GM23338 (cell line): ENCODE results near the gene SORBS2. TPM values are rescaled to one million over a fixed set of nuclear protein-coding genes. Genes with fewer than 3 reads are reported as not detected.

Experiments
- ATAC-seq: fragments of 200-7000 bp; cut with Tn5 transposase; 3 replicates; pipeline ENCODE4 v1.9.1; 2020
- DNase-seq: peaks from one replicate; pipeline ENCODE4 v3.0.0-alpha.2; 2015; ENCODE audit warnings: low spot score
- H2AFZ ChIP-seq: fragments of 200-600 bp; sonication (generic); 2 replicates; pipeline ENCODE4 v1.8.0; 2016; ENCODE audit warnings: antibody characterized with exemption, mild to moderate bottlenecking, moderate library complexity
- H3F3A ChIP-seq: fragments of 200-600 bp; sonication (generic); replicated peaks from 2 replicates; pipeline ENCODE4 v1.8.0; 2017; ENCODE audit warnings: antibody characterized with exemption, mixed run types, low read depth
- H3K27ac ChIP-seq: fragments of 200-600 bp; sonication (generic); 2 replicates; pipeline ENCODE4 v1.6.1; 2016; ENCODE audit warnings: low read depth
- H3K27me3 ChIP-seq: fragments of 200-600 bp; sonication (generic); 2 replicates; pipeline ENCODE4 v1.8.0; 2016; ENCODE audit warnings: mild to moderate bottlenecking, mixed run types, moderate library complexity; ENCODE audit not compliant: insufficient read depth
- H3K36me3 ChIP-seq: fragments of 200-600 bp; sonication (generic); 2 replicates; pipeline ENCODE4 v1.8.0; 2016; ENCODE audit warnings: mild to moderate bottlenecking; ENCODE audit not compliant: insufficient read depth
- H3K4me1 ChIP-seq: fragments of 200-600 bp; sonication (generic); 2 replicates; pipeline ENCODE4 v1.8.0; 2016; ENCODE audit warnings: mild to moderate bottlenecking, moderate library complexity; ENCODE audit not compliant: insufficient read depth
- H3K4me2 ChIP-seq: fragments of 200-600 bp; sonication (generic); 2 replicates; pipeline ENCODE4 v1.7.1; 2017; ENCODE audit warnings: mixed run types
- H3K4me3 ChIP-seq: fragments of 200-600 bp; sonication (generic); 2 replicates; pipeline ENCODE4 v1.6.1; 2016; ENCODE audit warnings: mixed run types
- H3K79me2 ChIP-seq: fragments of 200-600 bp; sonication (generic); replicated peaks from 2 replicates; pipeline ENCODE4 v1.8.0; 2017; ENCODE audit warnings: mild to moderate bottlenecking; ENCODE audit not compliant: insufficient read depth
- H3K9me2 ChIP-seq: fragments of 200-600 bp; sonication (generic); 2 replicates; pipeline ENCODE4 v1.8.0; 2017; ENCODE audit not compliant: insufficient read depth
- H4K20me1 ChIP-seq: fragments of 200-600 bp; sonication (generic); replicated peaks from 2 replicates; pipeline ENCODE4 v1.8.0; 2017; ENCODE audit warnings: mild to moderate bottlenecking; ENCODE audit not compliant: insufficient read depth
- H3K27ac Mint-ChIP-seq: 2 replicates; pipeline ENCODE4 v1.8.0; 2020; ENCODE audit warnings: inconsistent platforms, mild to moderate bottlenecking, moderate library complexity, mixed read lengths
- H3K27me3 Mint-ChIP-seq: 3 replicates; pipeline ENCODE4 v1.8.0; 2022; ENCODE audit warnings: low read depth, mild to moderate bottlenecking, moderate library complexity, mixed read lengths, inconsistent platforms; ENCODE audit not compliant: insufficient read depth, poor library complexity
- H3K36me3 Mint-ChIP-seq: 3 replicates; pipeline ENCODE4 v1.8.0; 2021; ENCODE audit warnings: low read depth, mild to moderate bottlenecking, inconsistent platforms, moderate library complexity, mixed read lengths
- H3K4me1 Mint-ChIP-seq: 3 replicates; pipeline ENCODE4 v1.8.0; 2020; ENCODE audit warnings: mild to moderate bottlenecking, inconsistent platforms, mixed read lengths
- H3K4me3 Mint-ChIP-seq: 3 replicates; pipeline ENCODE4 v1.8.0; 2021; ENCODE audit warnings: moderate library complexity, mild to moderate bottlenecking, inconsistent platforms, mixed read lengths
- H3K9me3 Mint-ChIP-seq: 3 replicates; pipeline ENCODE4 v1.8.0; 2020; ENCODE audit warnings: moderate library complexity, mild to moderate bottlenecking, inconsistent platforms, mixed read lengths
- CREB1 ChIP-seq: fragments of 250-450 bp; sonication (Bioruptor Pico); IDR thresholded peaks from 2 replicates; pipeline ENCODE4 v1.5.0; 2020; ENCODE audit warnings: low read depth, mild to moderate bottlenecking, moderate library complexity
- CTCF ChIP-seq, 2 experiments: fragments of 200-600 bp in 1 of 2; sonication (generic) in 1 of 2; conservative IDR thresholded peaks; 2 replicates each; pipeline versions ENCODE4 v1.5.1 to v1.6.1; 2016 to 2017; ENCODE audit warnings: antibody characterized with exemption in 2 of 2, low read depth in 2 of 2, mild to moderate bottlenecking in 2 of 2, moderate library complexity in 1 of 2
- EZH2 ChIP-seq: fragments of 200-600 bp; sonication (generic); IDR thresholded peaks from one replicate; pipeline ENCODE4 v1.8.0; 2017; ENCODE audit warnings: antibody characterized with exemption, mild to moderate bottlenecking, low read depth; ENCODE audit not compliant: unreplicated experiment
- EZH2phosphoT487 ChIP-seq: fragments of 200-600 bp; sonication (generic); IDR thresholded peaks from one replicate; pipeline ENCODE4 v1.8.1; 2018; ENCODE audit warnings: antibody characterized with exemption; ENCODE audit not compliant: unreplicated experiment
- POLR2AphosphoS5 ChIP-seq: IDR thresholded peaks from 2 replicates; pipeline ENCODE4 v1.6.1; 2016; ENCODE audit warnings: antibody characterized with exemption, low read depth
- REST ChIP-seq: IDR thresholded peaks from one replicate; pipeline ENCODE4 v1.6.1; 2018; ENCODE audit warnings: antibody characterized with exemption; ENCODE audit not compliant: unreplicated experiment
- STAT1 ChIP-seq: IDR thresholded peaks from one replicate; pipeline ENCODE4 v1.6.1; 2016; ENCODE audit warnings: antibody characterized with exemption; ENCODE audit not compliant: unreplicated experiment
- ZNF114 ChIP-seq: fragments of 250-450 bp; sonication (Bioruptor Pico); IDR thresholded peaks from 2 replicates; pipeline ENCODE4 v1.5.0; 2020; ENCODE audit warnings: mild to moderate bottlenecking, moderate library complexity
- polyA plus RNA-seq: library from polyadenylated mRNA; unstranded; fragments of >200 nt; fragmentation: Nextera tagmentation; extraction: Ambion mirVana; gene quantifications from 2 replicates; pipeline ENCODE4 v1.2.1, GENCODE V29; 2016
- total RNA-seq: library from RNA; depleted of rRNA; stranded (reverse); fragments of >200 nt; shearing (Covaris generic); gene quantifications from 2 replicates; pipeline ENCODE4 v1.2.3, GENCODE V29; 2014

SORBS2 gene
- total and polyA plus RNA-seq, 2 experiments from 2014 or later, result 17.8 to 27.6 TPM

GRCh38 chr4:185560316-185560715 is 251.7 kb downstream of the SORBS2 start:
- H3K36me3 ChIP-seq, result no peaks in the 10 kb centered on the region
- Mint-ChIP-seq H3K27me3 (peaks cover 9% of the 10 kb centered on the region), H3K4me3 (no peak overlapping the region), H3K4me1 (peaks cover 11% of the 10 kb centered on the region; the same call in 2 of the 3 replicates), H3K9me3 (peaks cover 15% of the 10 kb centered on the region), H3K27ac (0 out of 2 replicates have a peak overlapping the region, but pooled peaks have one; percentile 41), H3K36me3 (peaks cover 8% of the 10 kb centered on the region)
- H3K27me3 ChIP-seq, result no peaks in the 10 kb centered on the region
- no peak overlapping the region for H3K4me2 ChIP-seq
- DNase-seq (no peak), ATAC-seq (no peak)
- no peaks in the 10 kb centered on the region for H3F3A ChIP-seq
- no peak for TF ChIP-seq EZH2
- TF ChIP-seq CTCF (conservative IDR thresholded peaks at IDR 0.05; ENCODE audit: low read depth in 2 of 2), result no peak
- TF ChIP-seq ZNF114 (CRISPR knock-in tag), result no peak
- no peak for TF ChIP-seq EZH2phosphoT487
- TF ChIP-seq CREB1 (CRISPR knock-in tag), result no peak
- TF ChIP-seq REST, result no peak
- no peak for TF ChIP-seq STAT1
- H2AFZ ChIP-seq, result peak overlapping the region; percentile 72
- no peaks in the 10 kb centered on the region for H3K79me2 ChIP-seq
- H3K4me1 ChIP-seq, result no peaks in the 10 kb centered on the region
- 0 out of 2 replicates have a peak, but pooled peaks cover 3% of the 10 kb centered on the region for H3K9me2 ChIP-seq
- no peak overlapping the region for H3K27ac ChIP-seq
- H3K4me3 ChIP-seq, result no peak overlapping the region
- no peaks in the 10 kb centered on the region for H4K20me1 ChIP-seq

GRCh38 chr4:185559915-185560281 is 252.1 kb downstream of the SORBS2 start:
- Mint-ChIP-seq H3K4me3 (no peak overlapping the region), H3K27me3 (peaks cover 9% of the 10 kb centered on the region), H3K4me1 (peaks cover 11% of the 10 kb centered on the region; the same call in 2 of the 3 replicates), H3K27ac (peak overlapping the region; percentile 41; the same call in 1 of the 2 replicates), H3K9me3 (peaks cover 13% of the 10 kb centered on the region), H3K36me3 (peaks cover 6% of the 10 kb centered on the region)
- ATAC-seq (peak; percentile 29; the same call in 1 of the 3 replicates), DNase-seq (no peak)
- Histone ChIP-seq H3K9me2 (0 out of 2 replicates have a peak, but pooled peaks cover 3% of the 10 kb centered on the region), H3F3A (no peaks in the 10 kb centered on the region), H3K36me3 (no peaks in the 10 kb centered on the region), H4K20me1 (no peaks in the 10 kb centered on the region), H3K79me2 (no peaks in the 10 kb centered on the region), H3K4me3 (no peak overlapping the region), H3K27ac (no peak overlapping the region), H3K4me1 (no peaks in the 10 kb centered on the region), H2AFZ (peak overlapping the region; percentile 72), H3K4me2 (no peak overlapping the region), H3K27me3 (no peaks in the 10 kb centered on the region)
- TF ChIP-seq EZH2 (no peak), POLR2AphosphoS5 (no peak), REST (no peak), EZH2phosphoT487 (no peak)
